GM10266 (cell line): ENCODE results near the gene MACROD1.

Source experiments
- DNase-seq: peaks from one replicate; pipeline ENCODE4 v3.0.0; 2012; ENCODE audit errors: extremely low spot score
- TF ChIP-seq, protein P1 (sequence below): IDR thresholded peaks from 2 replicates; pipeline ENCODE4 v1.5.1; 2012; ENCODE audit warnings: mild to moderate bottlenecking, low read depth; ENCODE audit not compliant: control insufficient read depth, insufficient read depth; ENCODE audit errors: missing control alignments

The MACROD1 gene

DNA sequence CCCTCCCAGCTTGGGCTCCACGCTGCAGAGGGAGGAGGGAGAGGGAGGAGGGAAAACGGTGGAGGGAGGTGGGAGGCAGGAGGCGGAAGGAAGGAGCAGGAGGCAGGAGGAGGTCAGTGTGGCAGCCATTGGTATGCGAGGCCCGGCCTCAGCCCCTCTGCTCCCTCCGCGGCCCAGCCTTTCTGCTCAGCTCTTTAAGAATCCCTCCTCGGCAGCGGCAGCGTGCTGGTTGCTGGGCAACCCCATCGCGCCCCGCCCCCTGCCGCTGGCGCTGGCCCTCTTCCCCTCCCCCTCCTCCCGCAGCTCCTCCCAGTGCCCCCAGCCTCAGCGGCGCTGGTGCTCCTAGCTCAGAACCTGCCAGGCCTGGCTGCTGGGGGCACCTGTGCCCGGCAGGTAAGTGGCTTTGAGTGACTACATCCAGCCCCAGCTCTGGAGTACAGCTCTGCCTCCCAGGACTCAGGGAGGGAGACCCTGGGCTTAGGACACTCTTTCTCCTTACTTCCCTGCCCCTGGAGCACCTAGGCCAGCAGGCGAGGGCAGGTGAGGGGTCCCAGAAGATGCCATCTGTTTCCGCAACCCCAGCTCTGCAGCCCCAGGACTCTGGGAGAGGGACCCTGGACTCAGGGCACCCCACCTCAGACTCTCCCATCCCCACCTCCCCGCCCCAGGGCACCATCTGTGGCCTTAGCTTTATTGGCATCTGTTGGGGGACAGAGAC lies 137.4 kb downstream of the MACROD1 start:
- TF ChIP-seq, protein P1, sequence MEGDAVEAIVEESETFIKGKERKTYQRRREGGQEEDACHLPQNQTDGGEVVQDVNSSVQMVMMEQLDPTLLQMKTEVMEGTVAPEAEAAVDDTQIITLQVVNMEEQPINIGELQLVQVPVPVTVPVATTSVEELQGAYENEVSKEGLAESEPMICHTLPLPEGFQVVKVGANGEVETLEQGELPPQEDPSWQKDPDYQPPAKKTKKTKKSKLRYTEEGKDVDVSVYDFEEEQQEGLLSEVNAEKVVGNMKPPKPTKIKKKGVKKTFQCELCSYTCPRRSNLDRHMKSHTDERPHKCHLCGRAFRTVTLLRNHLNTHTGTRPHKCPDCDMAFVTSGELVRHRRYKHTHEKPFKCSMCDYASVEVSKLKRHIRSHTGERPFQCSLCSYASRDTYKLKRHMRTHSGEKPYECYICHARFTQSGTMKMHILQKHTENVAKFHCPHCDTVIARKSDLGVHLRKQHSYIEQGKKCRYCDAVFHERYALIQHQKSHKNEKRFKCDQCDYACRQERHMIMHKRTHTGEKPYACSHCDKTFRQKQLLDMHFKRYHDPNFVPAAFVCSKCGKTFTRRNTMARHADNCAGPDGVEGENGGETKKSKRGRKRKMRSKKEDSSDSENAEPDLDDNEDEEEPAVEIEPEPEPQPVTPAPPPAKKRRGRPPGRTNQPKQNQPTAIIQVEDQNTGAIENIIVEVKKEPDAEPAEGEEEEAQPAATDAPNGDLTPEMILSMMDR = no peak
- no peak for DNase-seq

DNA sequence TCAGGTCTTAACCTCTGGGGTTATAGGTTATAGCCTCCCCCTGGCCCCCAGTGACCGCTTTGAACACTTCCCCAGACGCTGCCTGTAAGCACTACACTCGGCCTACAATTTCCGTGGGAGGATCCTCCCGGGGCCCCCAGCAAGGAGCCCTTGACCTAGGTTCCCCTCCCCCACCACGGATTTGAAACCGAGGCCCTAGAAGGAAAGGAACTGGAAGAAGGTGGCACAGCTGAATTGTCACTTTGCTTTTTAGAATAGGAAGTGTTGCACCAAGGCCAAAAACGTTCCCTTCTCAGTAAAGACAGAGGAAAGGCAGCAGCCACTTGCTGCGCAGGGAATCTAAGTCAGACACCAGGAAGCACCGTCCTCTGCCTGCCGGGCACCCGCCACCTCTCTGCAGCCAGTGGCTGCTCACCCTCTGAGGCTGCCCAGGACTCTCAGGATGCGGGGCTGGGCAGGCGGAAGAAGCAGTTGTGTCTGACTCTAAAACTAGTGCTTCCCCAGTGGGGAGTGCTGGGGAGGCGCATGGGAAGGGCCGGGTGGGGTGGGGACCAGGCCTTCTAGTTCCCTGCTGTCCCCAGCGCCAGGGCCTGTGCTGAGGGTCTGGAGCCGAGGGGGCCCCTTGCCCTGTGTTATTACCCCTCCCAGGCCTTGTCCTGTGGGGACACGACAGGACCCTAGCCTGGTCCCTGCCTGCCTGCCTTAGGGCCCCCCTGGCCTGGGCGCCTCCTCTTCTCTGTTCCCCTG lies 138.1 kb downstream of the MACROD1 start:
- TF ChIP-seq, protein P1 = no peak
- DNase-seq = no peak

DNA sequence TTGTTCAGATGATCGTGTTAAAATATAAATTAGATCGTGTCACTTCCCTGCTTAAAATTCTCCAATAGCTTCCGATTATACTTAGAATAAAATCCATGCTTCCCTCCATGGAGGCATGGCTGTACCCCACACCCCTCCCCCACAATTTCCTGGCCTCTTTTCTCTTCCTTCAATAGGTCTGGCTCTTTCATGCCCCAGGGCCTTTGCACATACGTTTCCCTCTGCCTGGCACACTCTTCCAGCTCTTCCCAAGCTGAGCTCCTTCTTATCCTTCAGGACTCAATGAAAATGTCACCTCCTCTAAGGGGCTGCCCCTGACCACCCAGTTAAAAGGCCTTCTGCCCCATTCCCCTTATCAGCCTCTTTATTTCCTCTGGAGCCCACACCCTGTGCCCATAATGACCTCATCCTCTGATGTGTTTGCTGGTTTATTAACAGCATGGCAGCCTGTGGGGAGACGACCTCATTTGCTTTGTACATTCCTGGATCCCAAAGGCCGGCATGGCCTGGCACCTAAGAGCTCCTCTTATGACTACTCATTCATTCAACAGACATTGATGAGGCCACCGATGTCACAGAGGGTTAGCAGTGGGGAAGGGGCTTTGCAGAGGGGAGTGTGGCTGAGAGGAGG lies 139.2 kb downstream of the MACROD1 start:
- DNase-seq = no peak
- TF ChIP-seq, protein P1 = no peak

DNA sequence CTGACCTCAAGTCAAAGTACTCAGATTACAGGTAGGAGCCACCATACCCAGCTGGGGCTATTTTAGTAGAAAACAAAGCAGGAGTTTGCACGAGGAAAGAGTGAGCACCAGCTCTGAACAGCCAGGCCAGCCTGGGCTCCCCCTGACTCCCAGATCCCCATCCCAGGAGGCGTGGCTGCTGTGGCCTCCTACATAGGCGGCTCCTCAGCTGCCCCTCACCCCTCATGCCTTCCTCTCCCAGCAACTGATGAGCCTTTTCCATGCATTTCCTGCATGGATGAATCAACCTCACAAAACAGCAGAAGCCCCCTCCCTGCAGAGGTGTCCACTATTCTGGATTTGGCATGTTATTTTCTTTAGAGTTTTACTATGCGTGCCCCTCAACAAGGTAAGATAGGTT lies 140.7 kb downstream of the MACROD1 start:
- TF ChIP-seq, protein P1 = no peak
- DNase-seq = no peak

DNA sequence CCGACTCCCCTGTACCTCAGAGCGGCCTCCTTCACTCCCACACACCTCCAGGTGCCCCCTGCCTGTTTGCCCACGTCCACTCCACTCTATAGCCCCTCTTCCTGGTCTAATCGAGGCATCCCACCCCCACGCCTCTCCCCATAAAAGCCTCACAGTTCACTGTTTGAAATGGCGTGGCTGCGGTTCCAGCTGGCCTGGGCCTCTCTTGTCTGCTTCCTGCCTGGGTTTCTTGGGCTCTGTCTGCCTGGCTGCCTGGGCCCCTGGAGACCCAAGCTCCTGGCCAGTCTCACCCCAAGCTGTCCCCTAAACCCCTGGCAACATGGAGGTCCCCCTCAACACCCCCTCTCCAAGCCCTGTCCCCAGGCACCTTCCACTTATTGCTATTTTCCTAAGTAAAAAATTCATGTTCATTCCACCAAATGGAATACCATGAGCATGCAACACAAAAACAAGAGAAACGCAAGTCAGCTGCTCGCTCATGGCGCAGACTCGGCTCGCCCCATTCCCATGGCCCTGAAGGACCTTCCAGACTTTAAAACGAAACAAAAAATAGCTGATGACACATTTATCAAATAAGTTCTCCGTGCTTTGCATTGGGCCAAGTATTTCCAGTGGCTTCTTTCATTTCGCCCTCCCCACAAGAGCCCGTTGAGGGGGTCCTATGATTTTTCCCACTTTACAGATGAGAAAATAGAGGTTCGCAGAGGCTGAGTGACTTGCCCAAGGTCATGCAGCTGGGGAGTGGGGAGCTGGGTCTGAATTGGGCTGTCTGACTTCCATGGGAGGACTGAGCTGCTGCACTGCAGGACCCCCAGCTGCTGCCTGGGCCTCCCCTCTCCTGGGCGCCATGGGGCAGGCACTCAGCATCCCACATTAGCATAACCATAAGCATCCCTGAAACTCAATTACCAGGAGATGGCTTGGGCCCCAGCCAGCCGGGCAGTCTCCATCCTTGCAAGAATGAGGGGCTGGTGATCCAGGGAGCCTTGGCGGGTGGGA lies 141.9 kb downstream of the MACROD1 start:
- no peak for DNase-seq
- TF ChIP-seq, protein P1 = no peak

DNA sequence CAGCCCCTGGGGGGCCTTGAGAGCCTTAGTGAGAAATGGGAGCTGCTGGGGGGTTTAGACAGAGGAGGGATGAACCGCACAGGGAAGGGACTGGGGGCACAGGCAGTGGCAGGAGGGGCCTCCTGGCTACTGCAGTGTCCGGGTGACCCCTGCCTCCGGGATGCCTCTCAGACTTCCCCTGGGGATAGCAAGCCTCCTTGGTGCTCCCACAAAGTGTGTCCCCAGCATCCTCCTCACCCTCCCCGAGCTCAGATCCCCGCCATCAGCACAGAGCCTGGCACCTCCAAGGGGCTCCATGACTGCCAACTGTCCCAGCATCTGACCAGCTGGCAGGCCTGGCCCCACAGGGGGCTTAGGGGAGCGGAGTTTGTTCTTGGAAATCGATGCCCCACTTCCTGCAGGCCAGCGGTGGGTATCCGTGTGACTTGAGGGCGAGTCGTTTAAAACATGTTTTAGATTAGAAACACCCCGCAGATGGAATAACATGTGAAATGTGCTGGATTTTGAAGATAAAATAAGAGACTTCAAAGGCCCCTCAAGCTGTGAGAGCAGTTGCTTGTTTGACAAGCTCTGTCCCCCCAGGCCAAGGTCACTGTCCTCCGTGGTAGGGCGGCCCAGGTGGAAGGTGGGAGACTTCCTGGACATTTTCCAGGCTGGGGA lies 143.7 kb downstream of the MACROD1 start:
- DNase-seq = no peak
- TF ChIP-seq, protein P1 = no peak
